Colonic mucosa (tissue), 4 donors: ENCODE measurements around the gene CD40. TPM values are rescaled to one million over a fixed set of nuclear protein-coding genes. Genes with fewer than 3 reads are reported as not detected.
"Not testable (repeated sequence)": the region's sequence is repeated elsewhere in the genome, so short reads cannot be mapped to it uniquely, and the experiment has no call there.

Source experiments
- DNase-seq: peaks from one replicate; pipeline ENCODE4 v3.0.0-alpha.2; 2020
- H3K27ac ChIP-seq: fragments of 200-600 bp; one replicate; pipeline ENCODE4 v1.8.0; 2021
- H3K27me3 ChIP-seq: fragments of 200-600 bp; one replicate; pipeline ENCODE4 v1.8.0; 2021
- H3K36me3 ChIP-seq: fragments of 200-600 bp; one replicate; pipeline ENCODE4 v1.8.0; 2021
- H3K4me1 ChIP-seq: fragments of 200-600 bp; one replicate; pipeline ENCODE4 v1.8.0; 2021; ENCODE audit warnings: mild to moderate bottlenecking
- H3K4me3 ChIP-seq: fragments of 200-600 bp; one replicate; pipeline ENCODE4 v1.8.0; 2021
- H3K9ac ChIP-seq, 2 donors: one replicate each; pipeline ENCODE4 v1.7.0; 2013; ENCODE audit warnings: control low read depth in 2 of 2, low read depth in 2 of 2, low read length in 2 of 2
- H3K9me3 ChIP-seq: fragments of 200-600 bp; one replicate; pipeline ENCODE4 v1.8.0; 2021
- CTCF ChIP-seq: fragments of 200-600 bp; IDR thresholded peaks from one replicate; pipeline ENCODE4 v1.8.0; 2022; ENCODE audit warnings: antibody characterized with exemption, mild to moderate bottlenecking
- intact Hi-C: fragments of 100-400 bp; cut with DNase I; formaldehyde crosslinking; loops from one replicate; pipeline ENCODE4 v1.14.1; 2022
- total RNA-seq, 2 donors: library from RNA; stranded (reverse); fragmentation: NEBNext Ultra II Directional in 1 of 2; extraction: Animal tissue kit (Norgen Biotek cat#: 25700) in 1 of 2; gene quantifications; one replicate each; pipeline ENCODE4 v1.2.1, GENCODE V29; 2021
- donor health status: healthy.
- donor health status: DM: no; HTN: no; CAD: no.
- donor health status: DM: no; HTN: no; CAD: no.

Gene CD40
- total RNA-seq, 2 donors from 2014 or later, result 2.8 to 4.4 TPM

GRCh38 chr20:46099491-46100287 lies 18.4 kb upstream of the CD40 start:
- Histone ChIP-seq H3K27ac (no peak overlapping the region), H3K9me3 (no peaks in the 10 kb centered on the region), H3K4me3 (no peak overlapping the region), H3K9ac (no peak overlapping the region), H3K27me3 (peaks cover 9% of the 10 kb centered on the region), H3K36me3 (no peaks in the 10 kb centered on the region), H3K4me1 (no peaks in the 10 kb centered on the region)
- intact Hi-C loops, result no loop called here
- DNase-seq, result no peak
- no peak for TF ChIP-seq CTCF

- DNase-seq, H3K36me3 ChIP-seq, H3K9ac ChIP-seq, H3K27me3 ChIP-seq, H3K4me3 ChIP-seq, H3K27ac ChIP-seq, H3K4me1 ChIP-seq, H3K9me3 ChIP-seq, intact Hi-C loops: not testable (repeated sequence)
Measured at GRCh38 chr20:46100444-46100843, 17.7 kb upstream of the CD40 start.

GRCh38 chr20:46100988-46101387 lies 17.1 kb upstream of the CD40 start:
- H3K4me1 ChIP-seq, result no peaks in the 10 kb centered on the region
- H3K4me3 ChIP-seq, result no peak overlapping the region
- H3K9ac ChIP-seq, result no peak overlapping the region
- no peak for TF ChIP-seq CTCF
- no peak for DNase-seq
- intact Hi-C loops, result no loop called here
- no peak overlapping the region for H3K27ac ChIP-seq
- peaks cover 9% of the 10 kb centered on the region for H3K27me3 ChIP-seq
- H3K9me3 ChIP-seq, result no peaks in the 10 kb centered on the region
- H3K36me3 ChIP-seq, result no peaks in the 10 kb centered on the region

GRCh38 chr20:46101957-46102356 lies 16.2 kb upstream of the CD40 start:
- H3K9me3 ChIP-seq, result no peaks in the 10 kb centered on the region
- no peak overlapping the region for H3K27ac ChIP-seq
- no peak for DNase-seq
- H3K9ac ChIP-seq, result no peak overlapping the region
- intact Hi-C loops, result no loop called here
- H3K4me3 ChIP-seq, result no peak overlapping the region
- TF ChIP-seq CTCF, result no peak
- H3K27me3 ChIP-seq, result peaks cover 9% of the 10 kb centered on the region
- no peaks in the 10 kb centered on the region for H3K36me3 ChIP-seq
- H3K4me1 ChIP-seq, result no peaks in the 10 kb centered on the region

GRCh38 chr20:46102940-46103339 lies 15.2 kb upstream of the CD40 start:
- DNase-seq, result no peak
- H3K9ac ChIP-seq, result no peak overlapping the region

More at GRCh38 chr20:46102940-46103339, 15.2 kb upstream of the CD40 start:
- H3K27me3 ChIP-seq, result peaks cover 9% of the 10 kb centered on the region
- no peaks in the 10 kb centered on the region for H3K4me1 ChIP-seq
- TF ChIP-seq CTCF, result no peak
- H3K4me3 ChIP-seq, result no peak overlapping the region
- intact Hi-C loops, result no loop called here
- no peaks in the 10 kb centered on the region for H3K9me3 ChIP-seq
- no peak overlapping the region for H3K27ac ChIP-seq
- no peaks in the 10 kb centered on the region for H3K36me3 ChIP-seq
